ENCODE measurements around the gene CCN6.
"Not testable (repeated sequence)": the region's sequence is repeated elsewhere in the genome, so short reads cannot be mapped to it uniquely, and the experiment has no call there.

- not testable (repeated sequence) for TF ChIP-seq CTCF, POLR2A, POLR2AphosphoS5 (IDR thresholded peaks at IDR 0.05)
Measured at GRCh38 chr6:112106026-112106425, 52.1 kb downstream of the CCN6 start.

All from suprapubic skin (tissue), 4 donors.